ENCODE data around the gene PAQR5.
"Not testable (repeated sequence)": the region's sequence is repeated elsewhere in the genome, so short reads cannot be mapped to it uniquely, and the experiment has no call there.

The PAQR5 gene

GRCh38 chr15:69293741-69294615 is 4.7 kb upstream of the PAQR5 start:
- DNase-seq (ENCODE audit: low spot score): no peak

- no peak for DNase-seq (ENCODE audit: low spot score)
Measured at GRCh38 chr15:69296606-69297005, 2.1 kb upstream of the PAQR5 start.

GRCh38 chr15:69297642-69298353 is 914 bp upstream of the PAQR5 start:
- DNase-seq (ENCODE audit: low spot score): no peak

GRCh38 chr15:69298354-69298696 is 387 bp upstream of the PAQR5 start:
- DNase-seq (ENCODE audit: low spot score): no peak

DNA sequence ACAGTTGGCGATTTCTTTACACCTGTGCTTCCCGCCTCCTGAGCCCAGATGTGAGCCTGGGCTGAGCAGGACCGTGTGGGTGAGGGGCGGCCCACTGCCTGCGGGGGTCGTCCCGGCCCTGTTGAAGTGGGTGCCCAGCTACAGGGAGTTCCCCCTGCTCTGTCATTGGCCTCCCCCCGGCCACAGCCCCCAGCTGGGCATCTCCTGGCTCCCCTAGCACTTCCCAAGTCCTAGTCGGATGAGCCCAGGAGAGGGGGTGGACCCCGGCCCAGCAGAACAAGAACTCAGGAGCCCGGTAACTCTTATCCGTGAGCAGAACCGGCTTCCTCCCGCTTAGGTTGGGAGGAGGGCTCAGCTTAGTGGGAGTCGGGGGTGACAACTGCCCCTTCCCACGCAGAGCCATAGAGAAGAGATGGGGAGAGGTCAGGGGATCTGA is 757 bp downstream of the PAQR5 start:
- DNase-seq (ENCODE audit: low spot score): no peak

- no peak for DNase-seq (ENCODE audit: low spot score)
Measured at GRCh38 chr15:69299943-69300588, 1.4 kb downstream of the PAQR5 start.

DNA sequence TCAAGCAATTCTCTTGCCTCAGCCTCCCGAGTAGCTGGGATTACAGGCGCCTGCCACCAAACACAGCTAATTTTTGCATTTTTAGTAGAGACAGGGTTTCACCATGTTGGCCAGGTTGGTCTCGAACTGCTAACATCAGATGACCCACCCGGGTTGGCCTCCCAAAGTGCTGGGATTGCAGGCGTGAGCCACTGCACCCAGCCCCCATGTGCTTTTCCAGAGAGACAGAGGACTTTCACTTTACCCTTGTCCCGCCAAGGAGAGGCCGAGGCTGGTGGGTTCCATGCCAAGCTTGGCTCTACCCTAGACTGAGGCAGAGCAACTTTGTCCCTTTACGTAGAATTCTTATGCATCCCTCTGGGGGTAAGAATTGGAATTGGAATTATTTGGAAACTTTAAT is 2.4 kb downstream of the PAQR5 start:
- not testable (repeated sequence) for DNase-seq (ENCODE audit: low spot score)

- DNase-seq (ENCODE audit: low spot score): not testable (repeated sequence)
Measured at GRCh38 chr15:69302087-69302486, 3.4 kb downstream of the PAQR5 start.

GRCh38 chr15:69302929-69303328 is 4.2 kb downstream of the PAQR5 start:
- DNase-seq (ENCODE audit: low spot score): no peak

DNA sequence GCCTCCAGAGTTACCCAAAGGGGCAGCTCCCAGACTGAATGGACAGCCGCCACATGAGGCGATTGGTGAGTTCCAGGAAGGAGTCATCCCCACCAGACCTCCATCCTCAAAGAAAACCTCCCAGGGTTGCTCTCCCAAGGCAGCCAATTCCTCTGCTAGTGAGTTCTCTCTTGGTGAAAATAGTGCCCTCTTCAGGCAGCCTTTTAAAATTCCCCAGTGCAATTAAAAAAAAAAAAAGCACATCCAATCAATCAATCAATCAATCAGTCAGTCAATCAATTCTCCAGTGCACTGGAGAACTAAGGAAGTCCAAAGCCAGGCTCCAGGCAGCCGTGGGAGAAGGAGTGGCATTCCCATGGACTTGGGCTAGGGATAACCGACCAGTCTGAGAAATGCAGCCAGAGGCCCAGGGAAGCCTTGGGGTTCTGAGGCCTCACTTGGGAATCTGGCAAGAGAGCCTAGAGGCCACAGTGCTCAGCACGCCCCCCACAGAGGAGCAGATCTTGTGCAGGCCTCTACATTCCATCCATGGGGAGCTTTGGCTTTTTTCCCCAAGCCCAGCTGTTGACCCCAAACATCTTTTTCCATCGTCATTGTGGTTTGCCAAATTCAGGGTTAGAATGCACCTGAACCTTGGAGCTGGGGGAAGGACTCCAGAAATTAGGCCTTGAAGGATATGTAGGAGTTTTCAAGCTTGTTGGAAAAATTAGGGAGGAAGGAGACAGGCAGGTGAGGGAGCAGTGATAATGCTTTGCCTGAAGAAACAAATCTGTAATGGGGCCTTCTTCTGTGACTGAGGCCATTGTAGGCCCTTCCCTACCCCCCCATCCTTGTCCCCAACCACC is 4.8 kb downstream of the PAQR5 start:
- no peak for DNase-seq (ENCODE audit: low spot score)

- DNase-seq (ENCODE audit: low spot score): peak; percentile 86
Measured at GRCh38 chr15:69304182-69304545, 5.5 kb downstream of the PAQR5 start.

DNA sequence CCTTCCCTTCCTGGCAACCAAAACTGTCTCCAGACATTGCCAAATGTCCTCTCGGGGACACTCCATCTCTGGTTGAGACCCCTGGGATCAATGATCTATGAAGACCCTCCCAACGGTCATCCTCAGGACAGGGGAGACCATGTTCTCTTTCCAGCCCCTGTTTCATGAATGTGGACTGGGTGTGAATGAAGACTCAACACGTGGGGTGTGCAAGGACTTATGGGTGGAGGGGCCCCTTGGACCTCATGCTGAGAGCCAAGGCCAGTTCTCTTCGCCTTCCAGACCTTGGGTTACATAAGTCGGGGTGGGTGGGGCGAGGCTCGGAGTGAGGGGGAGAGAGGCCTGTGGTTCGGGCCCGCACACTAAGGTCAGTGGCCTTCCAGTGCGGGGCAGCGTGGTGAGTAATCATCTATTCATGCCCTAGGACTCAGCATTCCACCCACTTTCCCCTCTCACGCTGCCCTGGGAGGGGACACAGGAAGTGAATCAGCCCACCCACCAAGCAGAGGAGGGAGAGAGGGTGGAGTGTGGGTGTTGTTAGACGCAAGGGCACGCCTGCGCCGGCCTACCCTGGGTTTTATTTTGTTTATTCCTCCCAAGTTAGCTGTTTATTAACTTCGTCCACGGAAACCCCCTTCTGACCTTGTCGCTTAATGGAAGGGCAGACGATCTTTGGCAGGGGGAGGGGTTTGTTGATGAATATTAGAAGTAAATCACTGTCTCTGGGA is 6.7 kb downstream of the PAQR5 start:
- peak; percentile 92 for DNase-seq (ENCODE audit: low spot score)

GRCh38 chr15:69305933-69306568 is 7.3 kb downstream of the PAQR5 start:
- DNase-seq (ENCODE audit: low spot score): no peak

GRCh38 chr15:69307939-69308338 is 9.2 kb downstream of the PAQR5 start:
- no peak for DNase-seq (ENCODE audit: low spot score)

GRCh38 chr15:69308949-69309348 is 10.2 kb downstream of the PAQR5 start:
- no peak for DNase-seq (ENCODE audit: low spot score)

DNA sequence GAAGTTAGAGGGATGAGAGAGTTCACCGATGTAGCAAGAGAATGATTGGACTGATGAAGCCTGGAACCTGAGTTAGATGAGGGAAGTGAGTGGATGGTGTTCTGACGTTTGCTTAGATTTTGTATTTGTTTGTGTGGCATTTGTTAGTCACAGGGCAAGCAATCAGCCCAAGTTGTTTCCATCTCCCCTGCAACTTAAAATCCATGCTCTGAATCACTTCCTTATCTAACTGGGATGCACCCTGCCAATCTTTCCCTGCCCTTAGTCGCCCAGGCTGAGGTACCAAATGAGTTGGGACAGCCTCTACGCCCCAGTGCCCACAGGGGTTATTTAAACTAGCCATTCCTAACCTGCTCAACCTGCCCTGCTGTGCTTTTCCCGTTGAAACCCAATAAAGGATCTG is 12.6 kb downstream of the PAQR5 start:
- peak; percentile 39 for DNase-seq (ENCODE audit: low spot score)

GRCh38 chr15:69313432-69314000 is 14.8 kb downstream of the PAQR5 start:
- no peak for DNase-seq (ENCODE audit: low spot score)

DNA sequence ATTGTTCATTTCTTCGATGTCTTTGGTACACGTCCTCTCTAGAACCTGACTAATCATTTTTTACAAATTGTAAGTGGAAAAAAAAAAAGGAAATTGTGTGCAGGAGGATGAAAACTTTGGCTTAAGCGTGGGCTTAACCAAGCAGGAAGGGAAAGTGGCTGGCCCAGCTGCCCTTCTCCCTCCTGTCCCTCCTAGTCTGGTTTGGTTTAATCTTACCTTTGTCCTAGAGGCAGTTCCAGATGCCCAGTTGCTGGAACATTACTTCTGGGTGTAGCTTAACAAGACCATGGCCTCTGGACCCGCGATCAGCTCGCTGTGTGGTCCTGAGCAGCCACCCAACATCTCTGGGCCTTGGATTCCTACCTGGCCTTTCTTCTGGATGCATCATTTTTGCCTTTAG is 15.4 kb downstream of the PAQR5 start:
- no peak for DNase-seq (ENCODE audit: low spot score)

- DNase-seq (ENCODE audit: low spot score): no peak
Measured at GRCh38 chr15:69314736-69315135, 16.0 kb downstream of the PAQR5 start.

- no peak for DNase-seq (ENCODE audit: low spot score)
Measured at GRCh38 chr15:69315402-69316110, 16.8 kb downstream of the PAQR5 start.
